IPS-18c (cell line): ENCODE measurements around the gene PDZD7.
"Not testable (repeated sequence)": the region's sequence is repeated elsewhere in the genome, so short reads cannot be mapped to it uniquely, and the experiment has no call there.

Experiments
- H3K4me3 ChIP-seq: 2 replicates; pipeline ENCODE4 v1.7.0; 2013; ENCODE audit warnings: low read depth, mild to moderate bottlenecking, low read length, moderate library complexity; ENCODE audit not compliant: insufficient read depth
- H3K9me3 ChIP-seq: one replicate; pipeline ENCODE4 v1.6.1; 2013; ENCODE audit warnings: mild to moderate bottlenecking, low read length, moderate library complexity; ENCODE audit not compliant: control insufficient read depth, insufficient read depth

PDZD7 gene

GRCh38 chr10:100986623-100986951, 44.3 kb downstream of the PDZD7 start:
- Histone ChIP-seq H3K9me3 (no peaks in the 10 kb centered on the region), H3K4me3 (peak overlapping the region; percentile 92)

GRCh38 chr10:100985336-100985735, 45.6 kb downstream of the PDZD7 start:
- no peak overlapping the region for H3K4me3 ChIP-seq
- H3K9me3 ChIP-seq: no peaks in the 10 kb centered on the region

- no peaks in the 10 kb centered on the region for H3K9me3 ChIP-seq
- H3K4me3 ChIP-seq: no peak overlapping the region
Observed at GRCh38 chr10:100984672-100985177, 46.2 kb downstream of the PDZD7 start.

- Histone ChIP-seq H3K4me3 (no peak overlapping the region), H3K9me3 (no peaks in the 10 kb centered on the region)
Observed at GRCh38 chr10:100983868-100984671, 46.9 kb downstream of the PDZD7 start.

- H3K4me3 ChIP-seq: no peak overlapping the region
- H3K9me3 ChIP-seq: no peaks in the 10 kb centered on the region
Observed at GRCh38 chr10:100982916-100983830, 47.8 kb downstream of the PDZD7 start.

GRCh38 chr10:100981178-100981772, 49.7 kb downstream of the PDZD7 start:
- no peaks in the 10 kb centered on the region for H3K9me3 ChIP-seq

GRCh38 chr10:100980711-100981110, 50.2 kb downstream of the PDZD7 start:
- Histone ChIP-seq H3K9me3 (no peaks in the 10 kb centered on the region), H3K4me3 (no peak overlapping the region)

More at GRCh38 chr10:100981178-100981772, 49.7 kb downstream of the PDZD7 start:
- no peak overlapping the region for H3K4me3 ChIP-seq

GRCh38 chr10:100980311-100980710, 50.6 kb downstream of the PDZD7 start:
- no peak overlapping the region for H3K4me3 ChIP-seq
- H3K9me3 ChIP-seq: no peaks in the 10 kb centered on the region

- no peak overlapping the region for H3K4me3 ChIP-seq
- no peaks in the 10 kb centered on the region for H3K9me3 ChIP-seq
Observed at GRCh38 chr10:100979791-100980272, 51.1 kb downstream of the PDZD7 start.

- Histone ChIP-seq H3K9me3 (no peaks in the 10 kb centered on the region), H3K4me3 (no peak overlapping the region)
Observed at GRCh38 chr10:100978901-100979195, 52.1 kb downstream of the PDZD7 start.

GRCh38 chr10:100978121-100978900, 52.6 kb downstream of the PDZD7 start:
- Histone ChIP-seq H3K4me3 (no peak overlapping the region), H3K9me3 (no peaks in the 10 kb centered on the region)

GRCh38 chr10:100977436-100977835, 53.5 kb downstream of the PDZD7 start:
- Histone ChIP-seq H3K9me3 (no peaks in the 10 kb centered on the region), H3K4me3 (no peak overlapping the region)

GRCh38 chr10:100976906-100977305, 54.0 kb downstream of the PDZD7 start:
- Histone ChIP-seq H3K4me3 (no peak overlapping the region), H3K9me3 (no peaks in the 10 kb centered on the region)

GRCh38 chr10:100975397-100975796, 55.5 kb downstream of the PDZD7 start:
- not testable (repeated sequence) for H3K9me3 ChIP-seq, H3K4me3 ChIP-seq

- H3K4me3 ChIP-seq: no peak overlapping the region
Observed at GRCh38 chr10:100972904-100973535, 57.9 kb downstream of the PDZD7 start.

GRCh38 chr10:100972115-100972903, 58.6 kb downstream of the PDZD7 start:
- Histone ChIP-seq H3K4me3 (no peak overlapping the region), H3K9me3 (no peaks in the 10 kb centered on the region)

More at GRCh38 chr10:100972904-100973535, 57.9 kb downstream of the PDZD7 start:
- no peaks in the 10 kb centered on the region for H3K9me3 ChIP-seq
